GM12878 (cell line): ENCODE results near the gene ZMAT3. TPM values are rescaled to one million over a fixed set of nuclear protein-coding genes. Genes with fewer than 3 reads are reported as not detected.

Source experiments
- ATAC-seq: fragments of 200-7000 bp; cut with Tn5 transposase; 3 replicates; pipeline ENCODE4 v1.9.1; 2020; ENCODE audit warnings: mild to moderate bottlenecking, moderate library complexity
- BruUV-seq: library from RNA; stranded (reverse); fragments of 400-500 nt; replicated peaks from 2 replicates; lab custom pipeline; 2021; lab: Mats Ljungman, UMichigan
- CTCF ChIA-PET: fragments of 300-600 bp; sonication (Branson Sonifier 250); formaldehyde crosslinking; extraction: SDS; loops from one replicate; lab custom pipeline; 2021; ENCODE audit warnings: inconsistent platforms; lab: Yijun Ruan, JAX
- POLR2A ChIA-PET: fragments of 350-600 bp; formaldehyde crosslinking; extraction: SDS; loops from one replicate; lab custom pipeline; 2021; ENCODE audit warnings: inconsistent platforms; lab: Charles Lee
- RAD21 ChIA-PET: fragments of 300-600 bp; sonication (Branson Sonifier 250); formaldehyde crosslinking; loops from one replicate; lab custom pipeline; 2023; ENCODE audit warnings: antibody characterized with exemption; ENCODE audit not compliant: unreplicated experiment; lab: Charles Lee
- SMC1A ChIA-PET: fragments of 300-600 bp; sonication (Branson Sonifier 250); formaldehyde crosslinking; loops from one replicate; lab custom pipeline; 2023; ENCODE audit not compliant: unreplicated experiment, uncharacterized antibody; lab: Charles Lee
- DNase-seq: peaks from one replicate; pipeline ENCODE4 v3.0.0-alpha.2; 2011; ENCODE audit warnings: low read depth, low spot score
- FAIRE-seq: peaks from 3 replicates; lab custom pipeline; 2011; peaks lifted over from hg19 to GRCh38; lab: Jason Lieb, UNC
- H2AFZ ChIP-seq: 2 replicates; pipeline ENCODE4 v1.6.0; 2011; ENCODE audit warnings: low read depth, low read length, control low read depth; ENCODE audit not compliant: control insufficient read depth
- H3K27ac ChIP-seq: 2 replicates; pipeline ENCODE4 v1.5.1; 2011; ENCODE audit warnings: control low read depth; ENCODE audit not compliant: control insufficient read depth, insufficient read depth
- H3K27me3 ChIP-seq, 2 experiments: replicated peaks in 1 of 2; 2 replicates each; pipeline versions ENCODE4 v1.6.0 to v1.6.1; 2011; ENCODE audit warnings: low read length in 1 of 2; ENCODE audit not compliant: control insufficient read depth in 2 of 2, insufficient read depth in 2 of 2
- H3K36me3 ChIP-seq, 2 experiments: 2 replicates each; pipeline ENCODE4 v1.5.1; 2011; ENCODE audit warnings: low read length in 1 of 2; ENCODE audit not compliant: control insufficient read depth in 2 of 2, insufficient read depth in 2 of 2
- H3K4me1 ChIP-seq: 2 replicates; pipeline ENCODE4 v1.6.1; 2011; ENCODE audit warnings: mild to moderate bottlenecking, low read length, moderate library complexity, mixed read lengths; ENCODE audit not compliant: control insufficient read depth, insufficient read depth
- H3K4me2 ChIP-seq: 2 replicates; pipeline ENCODE4 v1.6.0; 2011; ENCODE audit warnings: control low read depth; ENCODE audit not compliant: control insufficient read depth, insufficient read depth
- H3K4me3 ChIP-seq: fragments of 200-600 bp; sonication (generic); 2 replicates; pipeline ENCODE4 v1.5.1; 2016
- H3K79me2 ChIP-seq: 2 replicates; pipeline ENCODE4 v1.6.0; 2011; ENCODE audit warnings: low read length; ENCODE audit not compliant: control insufficient read depth, insufficient read depth
- H3K9ac ChIP-seq: 2 replicates; pipeline ENCODE4 v1.8.0; 2011; ENCODE audit warnings: low read length, control low read depth, mixed read lengths; ENCODE audit not compliant: control insufficient read depth, insufficient read depth
- H3K9me3 ChIP-seq: replicated peaks from 3 replicates; pipeline ENCODE4 v1.5.1; 2011; ENCODE audit warnings: mild to moderate bottlenecking, low read length; ENCODE audit not compliant: control insufficient read depth, insufficient read depth
- H4K20me1 ChIP-seq: 2 replicates; pipeline ENCODE4 v1.6.0; 2011; ENCODE audit not compliant: control insufficient read depth, insufficient read depth
- ATF2 ChIP-seq: IDR thresholded peaks from 2 replicates; pipeline ENCODE4 v1.6.1; 2012; ENCODE audit warnings: low read length, inconsistent platforms
- CHD2 ChIP-seq: IDR thresholded peaks from 2 replicates; pipeline ENCODE4 v1.6.1; 2011; ENCODE audit warnings: low read depth, low read length, improper control_type of control experiment, borderline replicate concordance
- CREB1 ChIP-seq: IDR thresholded peaks from 2 replicates; pipeline ENCODE4 v1.6.1; 2012; ENCODE audit warnings: low read depth, mild to moderate bottlenecking, inconsistent platforms
- CREM ChIP-seq: IDR thresholded peaks from 2 replicates; pipeline ENCODE4 v1.6.1; 2014; ENCODE audit warnings: antibody characterized with exemption, low read depth
- EP300 ChIP-seq, 2 experiments: fragments of 150-350 bp in 1 of 2; IDR thresholded peaks; 2 replicates each; pipeline ENCODE4 v1.6.1; 2011 to 2012; ENCODE audit warnings: low read depth in 2 of 2, low read length in 2 of 2, borderline replicate concordance in 1 of 2, improper control_type of control experiment in 1 of 2, inconsistent platforms in 1 of 2; ENCODE audit not compliant: control insufficient read depth in 1 of 2
- HCFC1 ChIP-seq: fragments of 150-350 bp; IDR thresholded peaks from 2 replicates; pipeline ENCODE4 v1.6.1; 2014; ENCODE audit warnings: low read length
- JUNB ChIP-seq: IDR thresholded peaks from 2 replicates; pipeline ENCODE4 v1.6.1; 2016; ENCODE audit warnings: antibody characterized with exemption, mild to moderate bottlenecking
- KLF5 ChIP-seq: fragments of 450-650 bp; IDR thresholded peaks from 2 replicates; pipeline ENCODE4 v1.6.1; 2014; ENCODE audit warnings: mild to moderate bottlenecking; ENCODE audit not compliant: partially characterized antibody
- MAX ChIP-seq: IDR thresholded peaks from 2 replicates; pipeline ENCODE4 v1.6.1; 2012; ENCODE audit warnings: low read depth, low read length, improper control_type of control experiment
- RFX5 ChIP-seq: IDR thresholded peaks from 2 replicates; pipeline ENCODE4 v1.6.1; 2011; ENCODE audit warnings: low read depth, low read length, improper control_type of control experiment
- RUNX3 ChIP-seq: IDR thresholded peaks from 2 replicates; pipeline ENCODE4 v1.6.1; 2012; ENCODE audit warnings: low read length, inconsistent platforms
- WGBS: methylation state at CpG from one replicate; pipeline ENCODE4 v1.1.6; 2016; ENCODE audit warnings: low lambda C conversion rate; ENCODE audit not compliant: insufficient replicate concordance, insufficient coverage; ENCODE audit errors: missing lambda C conversion rate; 5-methylcytosine and 5-hydroxymethylcytosine counted together
- in situ Hi-C: fragments of 300-500 bp; cut with MboI; formaldehyde crosslinking; loops from 9 replicates; pipeline ENCODE4 v1.14.3; 2018; ENCODE audit warnings: mixed read lengths
- intact Hi-C: fragments of 100-400 bp; cut with micrococcal nuclease; formaldehyde crosslinking; loops from one replicate; pipeline ENCODE4 v1.14.2; 2022; ENCODE audit not compliant: unreplicated experiment
- polyA plus RNA-seq, 11 experiments: library from polyadenylated mRNA; depleted of rRNA in 4 of 11; unstranded in 6 of 11; stranded (reverse) in 5 of 11; fragments of >200 nt; fragmentation: Nextera tagmentation in 4 of 11; fragmentation: Illumina TruSeq in 1 of 11; extraction: Ambion mirVana in 4 of 11; extraction: Trizol in 1 of 11; gene quantifications; 1 replicate in 1 of 11; 2 replicates in 10 of 11; pipeline versions ENCODE4 v1.2.1 to v1.2.3, GENCODE V29; 2011 to 2016; ENCODE audit warnings: inconsistent platforms in 2 of 11, missing spikeins in 2 of 11, low read depth in 1 of 11
- total RNA-seq, 4 experiments: library from RNA; depleted of rRNA in 3 of 4; stranded (reverse); fragments of >200 nt in 3 of 4; fragmentation: Illumina TruSeq in 1 of 4; extraction: Trizol in 1 of 4; gene quantifications; 2 replicates each; pipeline versions ENCODE4 v1.2.1 to v1.2.3, GENCODE V29; 2013 to 2021

ZMAT3 gene
- total and polyA plus RNA-seq, 10 of the 15 experiments (the other 5 are each of a cell fraction or from before 2014, with no cell fraction given): 6.2 to 55.9 (median 25.8) TPM

GRCh38 chr3:178982137-178982536 lies 89.5 kb downstream of the ZMAT3 start:
- H3K36me3 ChIP-seq: no peaks in the 10 kb centered on the region
- ATAC-seq (peak; percentile 98), FAIRE-seq (peak; percentile 74), DNase-seq (no peak)
- ChIA-PET POLR2A (no interaction called here), SMC1A (no interaction called here), RAD21 (no interaction called here), CTCF (interaction anchor here (0.8 kb wide), 1 partner anchor 11 kb away, joined by 3 read pairs; no protein-coding TSS in a partner anchor)
- H4K20me1 ChIP-seq: no peaks in the 10 kb centered on the region
- TF ChIP-seq RFX5: 0 out of 2 replicates have a peak, but pooled peaks have one; percentile 29
- TF ChIP-seq CREM: peak; percentile 81
- TF ChIP-seq CHD2: no peak
- 0 out of 2 replicates have a peak, but pooled peaks have one; percentile 43 for TF ChIP-seq ATF2
- TF ChIP-seq RUNX3: peak; percentile 30; the same call in 1 of the 2 replicates
- no peak for TF ChIP-seq HCFC1
- TF ChIP-seq KLF5: no peak
- TF ChIP-seq MAX: no peak
- TF ChIP-seq JUNB: peak; percentile 18; the same call in 1 of the 2 replicates
- TF ChIP-seq EP300 (IDR thresholded peaks at IDR 0.05; ENCODE audit: borderline replicate concordance in 1 of 2, control insufficient read depth in 1 of 2, low read depth in 2 of 2, low read length in 2 of 2): peak in 1 of 2 experiments; percentile 13; a peak in 1 of 4 replicates
- peak; percentile 93 for TF ChIP-seq CREB1
- H3K9me3 ChIP-seq: no peaks in the 10 kb centered on the region; the same call in 1 of the 3 replicates
- no peak overlapping the region for H3K27ac ChIP-seq
- H3K4me1 ChIP-seq: no peaks in the 10 kb centered on the region; the same call in 1 of the 2 replicates
- in situ Hi-C loops: no loop called here
- no peak overlapping the region for H3K4me2 ChIP-seq
- no peak overlapping the region for H3K9ac ChIP-seq
- intact Hi-C loops: no loop called here
- H3K79me2 ChIP-seq: no peaks in the 10 kb centered on the region
- no peak overlapping the region for H3K4me3 ChIP-seq
- H2AFZ ChIP-seq: no peak overlapping the region; the same call in 1 of the 2 replicates
- BruUV-seq: no TSS peak
- 52% methylated on average over 4 of the region's 4 CpGs for WGBS
- no peaks in the 10 kb centered on the region for H3K27me3 ChIP-seq
